Astrocyte (in vitro differentiated cells and primary cell): Measurements from ENCODE around the gene MAPKBP1. TPM values are rescaled to one million over a fixed set of nuclear protein-coding genes. Genes with fewer than 3 reads are reported as not detected.

Source experiments
- DNase-seq: peaks from one replicate; pipeline ENCODE4 v3.0.0-alpha.2; 2010; ENCODE audit warnings: low read depth
- FAIRE-seq: peaks from 2 replicates; lab custom pipeline; 2011; peaks lifted over from hg19 to GRCh38; lab: Jason Lieb, UNC
- H2AFZ ChIP-seq: 2 replicates; pipeline ENCODE4 v1.6.0; 2012; ENCODE audit warnings: low read depth, low read length, inconsistent platforms
- H3K27ac ChIP-seq: 2 replicates; pipeline ENCODE4 v1.5.1; 2011; ENCODE audit warnings: low read depth, low read length, inconsistent platforms
- H3K27me3 ChIP-seq: 2 replicates; pipeline ENCODE4 v1.6.0; 2011; ENCODE audit warnings: low read length, inconsistent platforms; ENCODE audit not compliant: insufficient read depth
- H3K36me3 ChIP-seq: 2 replicates; pipeline ENCODE4 v1.5.1; 2011; ENCODE audit warnings: low read length, inconsistent platforms; ENCODE audit not compliant: insufficient read depth
- H3K4me1 ChIP-seq: 2 replicates; pipeline ENCODE4 v1.5.1; 2011; ENCODE audit warnings: low read length, inconsistent platforms; ENCODE audit not compliant: insufficient read depth
- H3K4me2 ChIP-seq: 2 replicates; pipeline ENCODE4 v1.6.0; 2012; ENCODE audit warnings: low read length, inconsistent platforms
- H3K4me3 ChIP-seq: 2 replicates; pipeline ENCODE4 v1.5.1; 2011; ENCODE audit warnings: low read depth, mild to moderate bottlenecking, low read length, inconsistent platforms; ENCODE audit not compliant: insufficient read depth
- H3K79me2 ChIP-seq: 2 replicates; pipeline ENCODE4 v1.6.0; 2012; ENCODE audit warnings: mild to moderate bottlenecking, low read length, inconsistent platforms; ENCODE audit not compliant: insufficient read depth
- H3K9ac ChIP-seq: 2 replicates; pipeline ENCODE4 v1.6.0; 2012; ENCODE audit warnings: mild to moderate bottlenecking, low read length, inconsistent platforms
- H3K9me3 ChIP-seq: 2 replicates; pipeline ENCODE4 v1.5.1; 2012; ENCODE audit warnings: low read depth, mild to moderate bottlenecking, low read length, inconsistent platforms; ENCODE audit not compliant: insufficient read depth
- H4K20me1 ChIP-seq: 2 replicates; pipeline ENCODE4 v1.6.0; 2012; ENCODE audit warnings: low read length, inconsistent platforms; ENCODE audit not compliant: insufficient read depth
- H3K27ac Mint-ChIP-seq: one replicate; pipeline ENCODE4 v1.8.0; 2021; ENCODE audit warnings: mild to moderate bottlenecking, mixed read lengths; ENCODE audit not compliant: unreplicated experiment
- H3K27me3 Mint-ChIP-seq: one replicate; pipeline ENCODE4 v1.8.0; 2021; ENCODE audit warnings: low read depth, mixed read lengths; ENCODE audit not compliant: unreplicated experiment
- H3K36me3 Mint-ChIP-seq: one replicate; pipeline ENCODE4 v1.8.0; 2021; ENCODE audit warnings: low read depth, mixed read lengths; ENCODE audit not compliant: unreplicated experiment
- H3K4me1 Mint-ChIP-seq: one replicate; pipeline ENCODE4 v1.8.0; 2021; ENCODE audit warnings: low read depth, mixed read lengths; ENCODE audit not compliant: unreplicated experiment
- H3K4me3 Mint-ChIP-seq: one replicate; pipeline ENCODE4 v1.8.0; 2021; ENCODE audit warnings: mild to moderate bottlenecking, moderate library complexity, mixed read lengths; ENCODE audit not compliant: unreplicated experiment
- H3K9me3 Mint-ChIP-seq: one replicate; pipeline ENCODE4 v1.8.0; 2021; ENCODE audit warnings: mild to moderate bottlenecking, mixed read lengths; ENCODE audit not compliant: unreplicated experiment
- CTCF ChIP-seq: IDR thresholded peaks from 2 replicates; pipeline ENCODE4 v1.5.1; 2011; ENCODE audit warnings: low read depth, mild to moderate bottlenecking, inconsistent platforms, low read length, moderate library complexity; ENCODE audit not compliant: insufficient read depth
- EZH2 ChIP-seq: IDR thresholded peaks from 2 replicates; pipeline ENCODE4 v1.6.1; 2012; ENCODE audit warnings: mild to moderate bottlenecking, low read length, inconsistent platforms; ENCODE audit not compliant: insufficient read depth
- total RNA-seq: library from RNA; stranded (reverse); gene quantifications from 2 replicates; pipeline ENCODE4 v1.2.1, GENCODE V29; 2021

The MAPKBP1 gene
- total RNA-seq, 1 donor from 2014 or later = 30.8 TPM

- Mint-ChIP-seq H3K27me3 (no peaks in the 10 kb centered on the region), H3K27ac (no peak overlapping the region), H3K4me1 (peaks cover 42% of the 10 kb centered on the region), H3K36me3 (peaks cover 6% of the 10 kb centered on the region), H3K4me3 (no peak overlapping the region), H3K9me3 (no peaks in the 10 kb centered on the region)
- no peaks in the 10 kb centered on the region for H3K36me3 ChIP-seq
- peaks cover 89% of the 10 kb centered on the region for H3K79me2 ChIP-seq
- DNase-seq = no peak
- H3K4me3 ChIP-seq = no peak overlapping the region
- TF ChIP-seq CTCF (no peak), EZH2 (no peak)
- no peak overlapping the region for H2AFZ ChIP-seq
- no peaks in the 10 kb centered on the region for H3K9me3 ChIP-seq
- peaks cover 79% of the 10 kb centered on the region for H4K20me1 ChIP-seq
- H3K27me3 ChIP-seq = no peaks in the 10 kb centered on the region
- H3K27ac ChIP-seq = no peak overlapping the region
- no peak overlapping the region for H3K9ac ChIP-seq
- no peak for FAIRE-seq
- H3K4me2 ChIP-seq = peak overlapping the region; percentile 12
- peaks cover 47% of the 10 kb centered on the region for H3K4me1 ChIP-seq
These were observed 5.4 kb downstream of the MAPKBP1 start for GRCh38 chr15:41779662-41780157.

GRCh38 chr15:41780266-41780665, 6.0 kb downstream of the MAPKBP1 start:
- Mint-ChIP-seq H3K9me3 (no peaks in the 10 kb centered on the region), H3K27ac (no peak overlapping the region), H3K36me3 (peaks cover 6% of the 10 kb centered on the region), H3K27me3 (no peaks in the 10 kb centered on the region), H3K4me3 (no peak overlapping the region), H3K4me1 (peaks cover 42% of the 10 kb centered on the region)
- peaks cover 89% of the 10 kb centered on the region for H3K79me2 ChIP-seq
- no peaks in the 10 kb centered on the region for H3K36me3 ChIP-seq
- H3K4me2 ChIP-seq = peak overlapping the region; percentile 12
- no peak overlapping the region for H2AFZ ChIP-seq
- DNase-seq = no peak
- peaks cover 42% of the 10 kb centered on the region for H3K4me1 ChIP-seq
- H3K27me3 ChIP-seq = no peaks in the 10 kb centered on the region
- H3K9ac ChIP-seq = no peak overlapping the region
- TF ChIP-seq EZH2 = no peak
- no peak for TF ChIP-seq CTCF
- no peaks in the 10 kb centered on the region for H3K9me3 ChIP-seq
- no peak for FAIRE-seq
- H3K4me3 ChIP-seq = no peak overlapping the region
- no peak overlapping the region for H3K27ac ChIP-seq
- peaks cover 76% of the 10 kb centered on the region for H4K20me1 ChIP-seq

GRCh38 chr15:41780727-41781126, 6.4 kb downstream of the MAPKBP1 start:
- no peaks in the 10 kb centered on the region for H3K36me3 ChIP-seq
- H2AFZ ChIP-seq = no peak overlapping the region
- H3K27me3 Mint-ChIP-seq = no peaks in the 10 kb centered on the region
- H3K27me3 ChIP-seq = no peaks in the 10 kb centered on the region
- H3K4me2 ChIP-seq = no peak overlapping the region
- peaks cover 37% of the 10 kb centered on the region for H3K4me1 ChIP-seq
- no peak overlapping the region for H3K27ac ChIP-seq
- no peaks in the 10 kb centered on the region for H3K9me3 Mint-ChIP-seq
- no peak for TF ChIP-seq CTCF
- TF ChIP-seq EZH2 = no peak
- DNase-seq (no peak), FAIRE-seq (no peak)
- no peak overlapping the region for H3K4me3 Mint-ChIP-seq
- no peak overlapping the region for H3K4me3 ChIP-seq
- H3K27ac Mint-ChIP-seq = no peak overlapping the region
- no peak overlapping the region for H3K9ac ChIP-seq
- H3K79me2 ChIP-seq = peaks cover 89% of the 10 kb centered on the region
- peaks cover 6% of the 10 kb centered on the region for H3K36me3 Mint-ChIP-seq
- peaks cover 72% of the 10 kb centered on the region for H4K20me1 ChIP-seq
- peaks cover 39% of the 10 kb centered on the region for H3K4me1 Mint-ChIP-seq
- H3K9me3 ChIP-seq = no peaks in the 10 kb centered on the region
